ENCODE data around the gene FAM110A. TPM values are rescaled to one million over a fixed set of nuclear protein-coding genes. Genes with fewer than 3 reads are reported as not detected.

The FAM110A gene
- total and polyA plus RNA-seq, 4 experiments from 2014 or later = 8.1 to 21.7 (median 17.6) TPM

GRCh38 chr20:869606-870005, 36.1 kb downstream of the FAM110A start:
- no peaks in the 10 kb centered on the region for H3K9me3 ChIP-seq (ENCODE audit: control insufficient read depth in 1 of 2, low read length in 2 of 2)
- Mint-ChIP-seq H3K4me1 (peaks cover 0 to 4% (median 1%) of the 10 kb centered on the region in 4 donors), H3K27me3 (peaks cover 0 to 3% of the 10 kb centered on the region in 2 donors), H3K27ac (peak overlapping the region in 1 of 7 donors; percentile 52), H3K4me3 (no peak overlapping the region), H3K36me3 (no peaks in the 10 kb centered on the region), H3K9me3 (no peaks in the 10 kb centered on the region)
- no peak overlapping the region for H3K27ac ChIP-seq (ENCODE audit: low read depth, low read length)
- ChIA-PET POLR2A (ENCODE audit: partially characterized antibody) (no interaction called here), CTCF (ENCODE audit: partially characterized antibody) (no interaction called here)
- H3K27me3 ChIP-seq (ENCODE audit: insufficient read depth, low read length) = no peaks in the 10 kb centered on the region
- no peak for DNase-seq
- no peak overlapping the region for H3K4me3 ChIP-seq (ENCODE audit: low read length in 2 of 2)
- intact Hi-C loops (cut with micrococcal nuclease) = no loop called here
- no peaks in the 10 kb centered on the region for H3K36me3 ChIP-seq (ENCODE audit: insufficient read depth, low read length)
- no peaks in the 10 kb centered on the region for H3K4me1 ChIP-seq (ENCODE audit: insufficient read depth, low read length)

GRCh38 chr20:870758-871157, 37.2 kb downstream of the FAM110A start:
- Mint-ChIP-seq H3K4me3 (no peak overlapping the region), H3K4me1 (peaks cover 0 to 4% (median 1%) of the 10 kb centered on the region in 4 donors), H3K27ac (no peak overlapping the region), H3K36me3 (no peaks in the 10 kb centered on the region), H3K27me3 (peaks cover 0 to 3% of the 10 kb centered on the region in 2 donors), H3K9me3 (no peaks in the 10 kb centered on the region)
- DNase-seq = no peak
- Histone ChIP-seq H3K9me3 (ENCODE audit: control insufficient read depth in 1 of 2, low read length in 2 of 2) (no peaks in the 10 kb centered on the region), H3K36me3 (ENCODE audit: insufficient read depth, low read length) (no peaks in the 10 kb centered on the region), H3K27ac (ENCODE audit: low read depth, low read length) (no peak overlapping the region), H3K4me1 (ENCODE audit: insufficient read depth, low read length) (no peaks in the 10 kb centered on the region), H3K4me3 (ENCODE audit: low read length in 2 of 2) (no peak overlapping the region), H3K27me3 (ENCODE audit: insufficient read depth, low read length) (no peaks in the 10 kb centered on the region)
- ChIA-PET POLR2A (ENCODE audit: partially characterized antibody) (no interaction called here), CTCF (ENCODE audit: partially characterized antibody) (no interaction called here)
- intact Hi-C loops (cut with micrococcal nuclease) = no loop called here

GRCh38 chr20:871436-871835, 37.9 kb downstream of the FAM110A start:
- H3K27ac Mint-ChIP-seq = no peak overlapping the region
- Histone ChIP-seq H3K9me3 (ENCODE audit: control insufficient read depth in 1 of 2, low read length in 2 of 2) (no peaks in the 10 kb centered on the region), H3K27me3 (ENCODE audit: insufficient read depth, low read length) (no peaks in the 10 kb centered on the region), H3K36me3 (ENCODE audit: insufficient read depth, low read length) (no peaks in the 10 kb centered on the region), H3K4me1 (ENCODE audit: insufficient read depth, low read length) (no peaks in the 10 kb centered on the region), H3K4me3 (ENCODE audit: low read length in 2 of 2) (no peak overlapping the region), H3K27ac (ENCODE audit: low read depth, low read length) (no peak overlapping the region)
- peaks cover 0 to 4% (median 1%) of the 10 kb centered on the region in 4 donors for H3K4me1 Mint-ChIP-seq
- no peak overlapping the region for H3K4me3 Mint-ChIP-seq
- H3K36me3 Mint-ChIP-seq = no peaks in the 10 kb centered on the region
- no peaks in the 10 kb centered on the region for H3K9me3 Mint-ChIP-seq
- POLR2A ChIA-PET (ENCODE audit: partially characterized antibody) = no interaction called here
- intact Hi-C loops (cut with micrococcal nuclease) = no loop called here
- no peak for DNase-seq
- H3K27me3 Mint-ChIP-seq = peaks cover 0 to 3% of the 10 kb centered on the region in 2 donors
- CTCF ChIA-PET (ENCODE audit: partially characterized antibody) = no interaction called here

- H3K27ac Mint-ChIP-seq = no peak overlapping the region
- H3K27me3 Mint-ChIP-seq = peaks cover 0 to 3% of the 10 kb centered on the region in 2 donors
- H3K4me3 ChIP-seq (ENCODE audit: low read length in 2 of 2) = no peak overlapping the region
- no peaks in the 10 kb centered on the region for H3K36me3 Mint-ChIP-seq
- H3K4me1 Mint-ChIP-seq = peaks cover 0 to 4% (median 1%) of the 10 kb centered on the region in 4 donors
- H3K36me3 ChIP-seq (ENCODE audit: insufficient read depth, low read length) = no peaks in the 10 kb centered on the region
- intact Hi-C loops (cut with micrococcal nuclease) = no loop called here
- no peak overlapping the region for H3K27ac ChIP-seq (ENCODE audit: low read depth, low read length)
- H3K27me3 ChIP-seq (ENCODE audit: insufficient read depth, low read length) = no peaks in the 10 kb centered on the region
- CTCF ChIA-PET (ENCODE audit: partially characterized antibody) = no interaction called here
- no peaks in the 10 kb centered on the region for H3K9me3 ChIP-seq (ENCODE audit: control insufficient read depth in 1 of 2, low read length in 2 of 2)
- no peak for DNase-seq
- H3K4me3 Mint-ChIP-seq = no peak overlapping the region
- no peaks in the 10 kb centered on the region for H3K9me3 Mint-ChIP-seq
- POLR2A ChIA-PET (ENCODE audit: partially characterized antibody) = no interaction called here
- H3K4me1 ChIP-seq (ENCODE audit: insufficient read depth, low read length) = no peaks in the 10 kb centered on the region
Observed at GRCh38 chr20:871948-872347, 38.4 kb downstream of the FAM110A start.

GRCh38 chr20:872855-873520, 39.5 kb downstream of the FAM110A start:
- Mint-ChIP-seq H3K27me3 (peaks cover 0 to 3% of the 10 kb centered on the region in 2 donors), H3K4me1 (peaks cover 0 to 4% (median 1%) of the 10 kb centered on the region in 4 donors), H3K36me3 (no peaks in the 10 kb centered on the region), H3K9me3 (peaks cover 0 to 3% (median 0%) of the 10 kb centered on the region in 8 donors), H3K27ac (peak overlapping the region in 1 of 7 donors; percentile 50), H3K4me3 (no peak overlapping the region)
- DNase-seq = no peak
- Histone ChIP-seq H3K36me3 (ENCODE audit: insufficient read depth, low read length) (no peaks in the 10 kb centered on the region), H3K4me1 (ENCODE audit: insufficient read depth, low read length) (no peaks in the 10 kb centered on the region), H3K27ac (ENCODE audit: low read depth, low read length) (no peak overlapping the region), H3K27me3 (ENCODE audit: insufficient read depth, low read length) (no peaks in the 10 kb centered on the region), H3K4me3 (ENCODE audit: low read length in 2 of 2) (no peak overlapping the region), H3K9me3 (ENCODE audit: control insufficient read depth in 1 of 2, low read length in 2 of 2) (no peaks in the 10 kb centered on the region)
- CTCF ChIA-PET (ENCODE audit: partially characterized antibody) = no interaction called here
- intact Hi-C loops (cut with micrococcal nuclease) = no loop called here
- POLR2A ChIA-PET (ENCODE audit: partially characterized antibody) = no interaction called here

- CTCF ChIA-PET (ENCODE audit: partially characterized antibody) = interaction anchor here (1.7 kb wide), 1 partner anchor 18 kb away, joined by 4 read pairs; no protein-coding TSS in a partner anchor
- Mint-ChIP-seq H3K27ac (no peak overlapping the region), H3K4me3 (no peak overlapping the region), H3K4me1 (peaks cover 0 to 4% (median 1%) of the 10 kb centered on the region in 4 donors), H3K27me3 (peaks cover 0 to 3% of the 10 kb centered on the region in 2 donors), H3K36me3 (no peaks in the 10 kb centered on the region), H3K9me3 (peaks cover 0 to 3% (median 0%) of the 10 kb centered on the region in 8 donors)
- Histone ChIP-seq H3K9me3 (ENCODE audit: control insufficient read depth in 1 of 2, low read length in 2 of 2) (no peaks in the 10 kb centered on the region), H3K36me3 (ENCODE audit: insufficient read depth, low read length) (no peaks in the 10 kb centered on the region), H3K27ac (ENCODE audit: low read depth, low read length) (no peak overlapping the region), H3K4me3 (ENCODE audit: low read length in 2 of 2) (no peak overlapping the region), H3K27me3 (ENCODE audit: insufficient read depth, low read length) (no peaks in the 10 kb centered on the region), H3K4me1 (ENCODE audit: insufficient read depth, low read length) (no peaks in the 10 kb centered on the region)
- no peak for DNase-seq
- intact Hi-C loops (cut with micrococcal nuclease) = no loop called here
- POLR2A ChIA-PET (ENCODE audit: partially characterized antibody) = no interaction called here
Observed at GRCh38 chr20:873875-874607, 40.5 kb downstream of the FAM110A start.

GRCh38 chr20:875115-875514, 41.6 kb downstream of the FAM110A start:
- peaks cover 0 to 3% of the 10 kb centered on the region in 2 donors for H3K27me3 Mint-ChIP-seq
- H3K4me3 ChIP-seq (ENCODE audit: low read length in 2 of 2) = no peak overlapping the region
- H3K9me3 Mint-ChIP-seq = peaks cover 0 to 3% (median 0%) of the 10 kb centered on the region in 8 donors
- H3K27me3 ChIP-seq (ENCODE audit: insufficient read depth, low read length) = no peaks in the 10 kb centered on the region
- peak overlapping the region in 1 of 7 donors; percentile 7 for H3K27ac Mint-ChIP-seq
- ChIA-PET CTCF (ENCODE audit: partially characterized antibody) (interaction anchor here (1.7 kb wide), 1 partner anchor 19 kb away, joined by 4 read pairs; no protein-coding TSS in a partner anchor), POLR2A (ENCODE audit: partially characterized antibody) (no interaction called here)
- H3K4me1 Mint-ChIP-seq = peaks cover 0 to 4% (median 1%) of the 10 kb centered on the region in 4 donors
- no peaks in the 10 kb centered on the region for H3K9me3 ChIP-seq (ENCODE audit: control insufficient read depth in 1 of 2, low read length in 2 of 2)
- H3K36me3 Mint-ChIP-seq = no peaks in the 10 kb centered on the region
- no peak for DNase-seq
- H3K27ac ChIP-seq (ENCODE audit: low read depth, low read length) = no peak overlapping the region
- no peaks in the 10 kb centered on the region for H3K36me3 ChIP-seq (ENCODE audit: insufficient read depth, low read length)
- no peak overlapping the region for H3K4me3 Mint-ChIP-seq
- no peaks in the 10 kb centered on the region for H3K4me1 ChIP-seq (ENCODE audit: insufficient read depth, low read length)
- intact Hi-C loops (cut with micrococcal nuclease) = no loop called here

Measured in CD4-positive, alpha-beta memory T cell (primary cell).